DMS53 (cell line): Measurements from ENCODE around the gene PIK3R3.

Source experiments
- DNase-seq: peaks from one replicate; lab custom pipeline; 2025; lab: John Stamatoyannopoulos, UW

PIK3R3 gene

GRCh38 chr1:46157916-46158311 lies 25.5 kb upstream of the PIK3R3 start:
- no peak for DNase-seq

- DNase-seq, result no peak
Observed at GRCh38 chr1:46153732-46154131, 21.3 kb upstream of the PIK3R3 start.

- no peak for DNase-seq
Observed at GRCh38 chr1:46153228-46153627, 20.8 kb upstream of the PIK3R3 start.

- DNase-seq, result no peak
Observed at GRCh38 chr1:46152016-46152415, 19.6 kb upstream of the PIK3R3 start.

- no peak for DNase-seq
Observed at GRCh38 chr1:46150085-46150484, 17.7 kb upstream of the PIK3R3 start.

- no peak for DNase-seq
Observed at GRCh38 chr1:46148318-46148717, 15.9 kb upstream of the PIK3R3 start.

- peak; percentile 45 for DNase-seq
Observed at GRCh38 chr1:46137916-46138315, 5.5 kb upstream of the PIK3R3 start.

- no peak for DNase-seq
Observed at GRCh38 chr1:46136711-46137110, 4.3 kb upstream of the PIK3R3 start.

GRCh38 chr1:46134660-46135331 lies 2.4 kb upstream of the PIK3R3 start:
- no peak for DNase-seq

- DNase-seq, result peak; percentile 43
Observed at GRCh38 chr1:46133781-46134350, 1.4 kb upstream of the PIK3R3 start.

GRCh38 chr1:46133181-46133658 lies 791 bp upstream of the PIK3R3 start:
- DNase-seq, result peak; percentile 96

- peak; percentile 90 for DNase-seq
Observed at GRCh38 chr1:46131712-46132528, 509 bp downstream of the PIK3R3 start.

GRCh38 chr1:46131093-46131492 lies 1.3 kb downstream of the PIK3R3 start:
- DNase-seq, result peak; percentile 49

- peak; percentile 53 for DNase-seq
Observed at GRCh38 chr1:46130606-46131005, 1.8 kb downstream of the PIK3R3 start.

GRCh38 chr1:46130121-46130520 lies 2.3 kb downstream of the PIK3R3 start:
- DNase-seq, result no peak

- DNase-seq, result no peak
Observed at GRCh38 chr1:46128344-46128743, 4.1 kb downstream of the PIK3R3 start.

GRCh38 chr1:46118856-46119255 lies 13.6 kb downstream of the PIK3R3 start:
- DNase-seq, result no peak

GRCh38 chr1:46117810-46118494 lies 14.5 kb downstream of the PIK3R3 start:
- DNase-seq, result no peak

- DNase-seq, result no peak
Observed at GRCh38 chr1:46114925-46115603, 17.4 kb downstream of the PIK3R3 start.

- no peak for DNase-seq
Observed at GRCh38 chr1:46113948-46114347, 18.5 kb downstream of the PIK3R3 start.

- DNase-seq, result no peak
Observed at GRCh38 chr1:46112108-46112507, 20.3 kb downstream of the PIK3R3 start.

- DNase-seq, result no peak
Observed at GRCh38 chr1:46110521-46110920, 21.9 kb downstream of the PIK3R3 start.
